Osteoblast (primary cell): ENCODE data around the gene MACROD2. TPM values are rescaled to one million over a fixed set of nuclear protein-coding genes. Genes with fewer than 3 reads are reported as not detected.

Source experiments
- DNase-seq: peaks from one replicate; pipeline ENCODE4 v3.0.0; 2011; ENCODE audit warnings: low spot score, mixed read lengths; ENCODE audit not compliant: insufficient read length; ENCODE audit errors: missing footprints
- H2AFZ ChIP-seq: 2 replicates; pipeline ENCODE4 v1.6.0; 2011; ENCODE audit warnings: mild to moderate bottlenecking, low read length
- H3K27ac ChIP-seq: 2 replicates; pipeline ENCODE4 v1.5.1; 2011; ENCODE audit warnings: mild to moderate bottlenecking, low read depth, low read length, moderate library complexity
- H3K27me3 ChIP-seq: 2 replicates; pipeline ENCODE4 v1.6.0; 2012; ENCODE audit warnings: mild to moderate bottlenecking, control low read depth, inconsistent platforms, low read length, moderate library complexity; ENCODE audit not compliant: insufficient read depth
- H3K36me3 ChIP-seq: 2 replicates; pipeline ENCODE4 v1.5.1; 2011; ENCODE audit warnings: mild to moderate bottlenecking, low read length, control low read depth, moderate library complexity; ENCODE audit not compliant: insufficient read depth
- H3K4me1 ChIP-seq: 2 replicates; pipeline ENCODE4 v1.5.1; 2011; ENCODE audit warnings: mild to moderate bottlenecking, low read length, control low read depth, moderate library complexity; ENCODE audit not compliant: insufficient read depth
- H3K4me2 ChIP-seq: 2 replicates; pipeline ENCODE4 v1.6.0; 2011; ENCODE audit warnings: mild to moderate bottlenecking, low read length; ENCODE audit not compliant: insufficient read depth
- H3K4me3 ChIP-seq: fragments of 200-600 bp; sonication (generic); 3 replicates; pipeline ENCODE4 v1.5.1; 2012; ENCODE audit warnings: mild to moderate bottlenecking, low read length, inconsistent platforms; ENCODE audit not compliant: insufficient read depth
- H3K79me2 ChIP-seq: 2 replicates; pipeline ENCODE4 v1.6.0; 2012; ENCODE audit warnings: mild to moderate bottlenecking, low read length, control low read depth, inconsistent platforms; ENCODE audit not compliant: insufficient read depth
- H3K9me3 ChIP-seq: 2 replicates; pipeline ENCODE4 v1.5.1; 2011; ENCODE audit warnings: low read depth, low read length, control low read depth
- H4K20me1 ChIP-seq: 2 replicates; pipeline ENCODE4 v1.6.0; 2012; ENCODE audit warnings: mild to moderate bottlenecking, low read length, control low read depth; ENCODE audit not compliant: insufficient read depth
- CTCF ChIP-seq: IDR thresholded peaks from 2 replicates; pipeline ENCODE4 v1.5.1; 2011; ENCODE audit warnings: mild to moderate bottlenecking, low read depth, low read length, moderate library complexity; ENCODE audit errors: extremely low read depth
- total RNA-seq: library from RNA; depleted of rRNA; stranded (reverse); fragments of >200 nt; gene quantifications from 2 replicates; pipeline ENCODE4 v1.2.3, GENCODE V29; 2012

The MACROD2 gene
- total RNA-seq, 1 donor: 4.0 TPM

GRCh38 chr20:15838466-15838865 lies 1843.2 kb downstream of the MACROD2 start:
- TF ChIP-seq CTCF: no peak
- Histone ChIP-seq H3K36me3 (no peaks in the 10 kb centered on the region), H3K4me3 (no peak overlapping the region), H3K9me3 (no peaks in the 10 kb centered on the region), H3K4me1 (no peaks in the 10 kb centered on the region), H3K27me3 (no peaks in the 10 kb centered on the region), H3K79me2 (no peaks in the 10 kb centered on the region), H4K20me1 (no peaks in the 10 kb centered on the region), H3K27ac (no peak overlapping the region), H3K4me2 (no peak overlapping the region), H2AFZ (no peak overlapping the region)
- DNase-seq: no peak

GRCh38 chr20:15840636-15841301 lies 1845.5 kb downstream of the MACROD2 start:
- Histone ChIP-seq H3K79me2 (no peaks in the 10 kb centered on the region), H3K4me3 (no peak overlapping the region), H4K20me1 (no peaks in the 10 kb centered on the region), H2AFZ (no peak overlapping the region), H3K36me3 (no peaks in the 10 kb centered on the region), H3K27ac (no peak overlapping the region), H3K9me3 (no peaks in the 10 kb centered on the region), H3K4me1 (no peaks in the 10 kb centered on the region), H3K4me2 (no peak overlapping the region), H3K27me3 (no peaks in the 10 kb centered on the region)
- DNase-seq: no peak
- TF ChIP-seq CTCF: no peak

- Histone ChIP-seq H3K4me1 (no peaks in the 10 kb centered on the region), H4K20me1 (no peaks in the 10 kb centered on the region), H3K27me3 (no peaks in the 10 kb centered on the region), H3K4me3 (no peak overlapping the region), H3K36me3 (no peaks in the 10 kb centered on the region), H3K4me2 (no peak overlapping the region), H3K79me2 (no peaks in the 10 kb centered on the region), H3K27ac (no peak overlapping the region), H3K9me3 (no peaks in the 10 kb centered on the region), H2AFZ (no peak overlapping the region)
- TF ChIP-seq CTCF: no peak
- no peak for DNase-seq
These were observed 1847.6 kb downstream of the MACROD2 start for GRCh38 chr20:15842872-15843271.

GRCh38 chr20:15843777-15844176 lies 1848.5 kb downstream of the MACROD2 start:
- H2AFZ ChIP-seq: no peak overlapping the region
- H3K27me3 ChIP-seq: no peaks in the 10 kb centered on the region
- no peak overlapping the region for H3K4me3 ChIP-seq
- no peaks in the 10 kb centered on the region for H3K4me1 ChIP-seq
- DNase-seq: no peak
- H3K79me2 ChIP-seq: no peaks in the 10 kb centered on the region
- H3K9me3 ChIP-seq: no peaks in the 10 kb centered on the region
- H4K20me1 ChIP-seq: no peaks in the 10 kb centered on the region
- H3K27ac ChIP-seq: no peak overlapping the region
- no peaks in the 10 kb centered on the region for H3K36me3 ChIP-seq
- no peak overlapping the region for H3K4me2 ChIP-seq
- TF ChIP-seq CTCF: no peak
